ENCODE measurements around the gene RPS6KA2.

The RPS6KA2 gene

GRCh38 chr6:166497087-166497899, 129.8 kb downstream of the RPS6KA2 start:
- no peak for DNase-seq

GRCh38 chr6:166496460-166496859, 130.6 kb downstream of the RPS6KA2 start:
- no peak for DNase-seq

- no peak for DNase-seq
Observed at GRCh38 chr6:166495487-166496314, 131.3 kb downstream of the RPS6KA2 start.

GRCh38 chr6:166494757-166495486, 132.1 kb downstream of the RPS6KA2 start:
- DNase-seq = no peak

GRCh38 chr6:166494101-166494441, 133.0 kb downstream of the RPS6KA2 start:
- no peak for DNase-seq

- no peak for DNase-seq
Observed at GRCh38 chr6:166493427-166494100, 133.5 kb downstream of the RPS6KA2 start.

GRCh38 chr6:166492092-166492741, 134.8 kb downstream of the RPS6KA2 start:
- no peak for DNase-seq

- DNase-seq = no peak
Observed at GRCh38 chr6:166490671-166491500, 136.2 kb downstream of the RPS6KA2 start.

GRCh38 chr6:166489301-166490155, 137.5 kb downstream of the RPS6KA2 start:
- DNase-seq = no peak

GRCh38 chr6:166488701-166489100, 138.3 kb downstream of the RPS6KA2 start:
- no peak for DNase-seq

GRCh38 chr6:166488076-166488685, 138.9 kb downstream of the RPS6KA2 start:
- DNase-seq = peak; percentile 85 to 90

GRCh38 chr6:166487148-166487547, 139.9 kb downstream of the RPS6KA2 start:
- DNase-seq = no peak

- DNase-seq = no peak
Observed at GRCh38 chr6:166486536-166486880, 140.5 kb downstream of the RPS6KA2 start.

GRCh38 chr6:166485651-166486535, 141.2 kb downstream of the RPS6KA2 start:
- no peak for DNase-seq

GRCh38 chr6:166484863-166485262, 142.2 kb downstream of the RPS6KA2 start:
- DNase-seq = no peak

- no peak for DNase-seq
Observed at GRCh38 chr6:166483573-166484250, 143.3 kb downstream of the RPS6KA2 start.

- no peak for DNase-seq
Observed at GRCh38 chr6:166483026-166483425, 144.0 kb downstream of the RPS6KA2 start.

Data from CD4-positive, alpha-beta T cell treated with Interleukin-1 beta for 1 hour (primary cell).